NCI-H146 treated with DMSO at 0.1 percent for 48 hours (cell line): Measurements from ENCODE around the gene INSYN1.

ENCODE experiments used
- DNase-seq: peaks from one replicate; lab custom pipeline; 2025; ENCODE audit not compliant: unreplicated experiment; lab: John Stamatoyannopoulos, UW

Gene INSYN1

GRCh38 chr15:73777741-73778140 lies 24.6 kb upstream of the INSYN1 start:
- no peak for DNase-seq

DNA sequence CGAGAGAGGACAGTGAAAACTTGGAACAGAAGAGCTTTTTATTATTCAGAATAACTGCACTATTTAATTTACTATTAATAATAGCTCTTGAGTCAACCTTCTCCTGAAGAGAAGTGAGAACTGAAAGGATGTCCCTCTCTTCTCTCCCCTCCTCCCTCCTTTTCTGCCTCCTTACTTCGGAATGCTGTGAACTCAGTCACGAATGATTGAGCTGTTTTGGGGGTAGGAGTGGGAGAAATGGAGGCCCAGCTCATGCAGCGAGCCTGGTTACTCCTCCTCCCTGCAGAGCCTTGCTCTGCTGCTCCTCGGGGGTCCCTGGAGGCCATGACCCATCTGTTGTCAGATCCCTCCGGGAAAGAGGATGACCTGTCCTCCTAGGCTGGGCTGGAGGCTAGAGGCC lies 20.3 kb upstream of the INSYN1 start:
- DNase-seq = no peak

DNA sequence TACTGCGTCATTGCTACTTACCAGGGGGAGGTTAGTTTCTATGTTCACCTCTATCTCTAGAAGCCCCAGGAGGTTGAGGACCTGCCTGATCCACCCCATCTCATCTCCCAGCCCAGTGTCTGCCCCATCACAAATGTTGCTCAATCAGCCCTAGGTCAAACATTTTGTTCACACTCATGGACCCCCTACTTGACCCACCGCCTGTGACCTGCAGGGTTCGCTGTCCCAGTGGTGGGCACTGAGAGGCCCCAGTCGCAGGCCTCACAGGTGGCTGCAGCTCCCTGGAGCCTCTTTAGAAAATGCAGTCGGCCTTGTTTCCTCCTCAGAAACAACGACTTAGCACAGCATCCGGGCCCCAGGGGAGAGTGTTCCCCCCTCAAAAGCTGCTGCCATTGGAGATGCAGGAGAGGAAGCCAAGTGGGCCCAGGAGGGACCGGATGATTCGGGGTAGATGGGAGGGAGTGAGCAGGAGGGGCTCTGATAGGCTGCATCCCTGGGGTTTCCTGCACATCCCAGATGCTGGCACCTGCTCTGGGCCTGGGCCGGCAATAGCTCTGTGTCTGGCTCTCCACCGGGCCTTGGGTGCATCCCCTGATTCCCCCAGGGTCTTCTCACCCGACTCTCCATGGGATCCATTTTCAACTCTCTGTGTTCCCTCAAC lies 18.4 kb upstream of the INSYN1 start:
- DNase-seq = no peak

DNA sequence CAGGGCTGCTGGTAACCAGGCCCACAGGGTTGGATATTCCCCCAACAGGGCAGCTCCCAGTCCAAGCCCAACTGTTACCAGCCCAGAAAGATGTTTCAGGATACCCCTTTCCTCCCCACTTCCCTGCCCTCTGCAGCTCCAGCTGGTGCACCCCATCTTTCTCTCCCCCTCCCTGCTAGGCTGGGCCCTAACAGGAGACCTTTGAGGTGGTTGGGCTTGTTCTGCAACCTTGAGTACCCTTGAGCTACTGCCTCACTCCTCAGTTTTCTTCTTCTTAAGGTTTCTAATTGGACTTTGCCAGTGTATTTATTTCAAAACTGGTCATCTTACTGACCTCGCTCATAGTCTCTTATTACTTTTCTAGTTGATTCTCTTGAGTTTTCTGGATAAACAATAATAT lies 16.9 kb upstream of the INSYN1 start:
- DNase-seq = no peak

DNA sequence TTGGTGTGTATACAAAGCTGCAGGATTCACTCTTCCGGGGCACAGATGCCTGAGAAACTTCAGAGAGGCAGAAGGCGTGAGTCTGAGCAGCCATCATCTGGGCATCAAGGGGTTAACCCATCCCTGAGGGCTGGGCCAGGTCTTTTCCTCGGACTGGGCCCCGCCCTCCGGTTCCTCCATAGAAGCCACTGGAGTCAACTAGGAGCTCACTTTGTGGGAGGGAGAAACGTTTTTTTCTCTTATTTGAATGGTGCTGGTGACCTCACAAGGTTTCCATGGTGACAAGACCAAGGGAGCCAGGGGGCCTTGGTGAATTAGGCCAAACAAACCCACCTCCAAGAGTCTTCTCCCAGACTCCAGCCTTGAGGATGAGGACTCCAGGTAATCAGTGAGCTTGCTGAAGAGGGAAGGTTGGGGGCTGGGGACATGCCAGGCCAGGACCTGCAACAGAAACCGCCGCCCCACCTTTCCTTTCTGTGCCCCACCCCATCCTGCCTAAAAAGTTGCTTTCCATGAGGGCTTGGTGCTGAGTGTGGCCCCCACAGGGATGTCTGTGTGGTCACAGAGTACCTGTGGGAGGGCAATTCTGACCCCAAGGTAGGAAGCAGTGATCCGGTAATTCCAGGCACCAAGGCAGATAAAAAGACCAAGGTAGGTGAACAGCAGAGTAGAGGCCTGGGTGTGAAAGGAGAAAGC lies 14.8 kb upstream of the INSYN1 start:
- DNase-seq = no peak

DNA sequence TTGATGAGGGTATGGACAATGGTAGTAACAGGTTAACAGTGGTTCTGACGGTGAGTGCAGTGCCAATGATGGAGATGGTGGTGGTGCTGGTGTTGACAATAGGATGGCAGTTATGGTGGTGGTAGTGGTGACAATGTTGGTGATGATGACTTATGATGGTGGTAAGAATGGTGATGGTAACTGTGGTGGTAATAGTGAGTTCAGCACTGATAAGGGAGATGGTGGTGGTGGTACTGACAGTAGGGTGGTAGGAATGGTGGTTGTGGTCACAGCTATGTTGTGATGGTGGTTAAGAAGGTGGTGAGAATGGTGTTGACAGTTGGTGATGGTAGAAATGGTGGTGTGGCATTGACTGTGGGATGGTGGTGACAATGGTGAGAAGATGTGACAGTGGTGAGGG lies 13.4 kb upstream of the INSYN1 start:
- DNase-seq = no peak

- no peak for DNase-seq
These were observed 12.6 kb upstream of the INSYN1 start for GRCh38 chr15:73765778-73766177.

- DNase-seq = no peak
These were observed 10.8 kb upstream of the INSYN1 start for GRCh38 chr15:73763931-73764330.

DNA sequence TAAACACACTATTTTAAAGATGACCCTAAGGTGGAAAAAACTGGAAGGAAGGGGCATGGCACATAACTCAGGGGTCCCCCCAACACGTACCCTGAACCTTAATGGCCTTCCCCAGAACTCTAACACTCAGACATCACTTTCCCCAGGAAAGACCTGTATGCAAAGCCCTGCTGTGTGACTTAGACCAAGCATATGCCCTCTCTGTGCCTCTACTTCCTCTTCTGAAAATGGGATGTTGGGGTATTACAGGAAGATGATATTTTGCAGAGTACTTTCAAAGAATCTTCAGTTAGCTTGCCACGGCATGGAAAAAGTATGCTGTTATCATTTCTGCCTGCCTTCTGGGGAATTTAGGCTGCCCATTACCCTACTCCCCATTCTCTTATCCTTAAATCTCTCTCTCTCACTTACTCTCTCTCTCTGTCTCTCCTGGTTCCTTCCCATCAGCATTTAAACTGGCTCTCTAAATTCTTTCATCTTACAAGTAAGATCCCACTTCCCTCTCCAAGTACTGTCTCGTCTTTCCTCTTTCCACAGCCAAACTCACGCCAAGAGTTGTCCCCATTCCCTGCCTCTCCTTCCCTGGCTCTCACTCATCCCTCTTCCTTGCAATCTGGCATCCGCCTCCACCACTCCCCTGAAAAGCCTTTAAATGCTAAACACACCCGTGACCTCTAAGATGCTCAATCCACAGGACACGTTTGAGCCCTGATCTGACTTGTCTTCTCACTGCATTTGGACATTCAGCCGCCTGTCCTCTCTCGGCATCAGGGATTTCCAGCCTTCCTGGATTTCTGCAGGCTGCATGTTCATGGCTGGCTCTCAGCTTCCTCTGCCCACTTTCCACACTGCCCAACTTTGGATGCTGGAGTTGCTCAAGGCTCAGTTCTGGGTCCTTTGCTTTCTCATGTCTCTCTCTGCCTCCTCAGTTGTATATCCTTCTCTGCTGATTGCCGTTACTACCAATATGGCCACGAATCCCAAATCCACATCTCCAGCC lies 7.5 kb upstream of the INSYN1 start:
- no peak for DNase-seq

DNA sequence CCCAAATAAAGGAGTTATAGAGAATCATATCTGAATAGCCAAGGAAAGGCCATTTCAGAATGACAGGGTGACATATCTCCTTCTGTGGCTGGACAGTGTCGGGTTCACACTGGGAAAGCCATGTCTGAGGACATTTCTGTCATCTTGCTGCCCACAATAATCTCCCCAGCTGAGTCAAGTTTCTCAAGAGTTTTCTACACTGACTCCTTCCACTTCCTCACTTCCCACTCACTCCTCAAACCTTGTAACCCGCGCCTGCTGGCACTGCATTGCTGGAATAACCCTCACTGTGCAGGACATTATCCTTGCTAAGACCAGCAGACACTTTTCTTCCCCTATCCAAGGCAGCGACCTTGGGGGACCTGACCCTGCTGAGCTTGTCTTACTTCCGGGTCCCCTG lies 5.3 kb upstream of the INSYN1 start:
- DNase-seq = no peak

DNA sequence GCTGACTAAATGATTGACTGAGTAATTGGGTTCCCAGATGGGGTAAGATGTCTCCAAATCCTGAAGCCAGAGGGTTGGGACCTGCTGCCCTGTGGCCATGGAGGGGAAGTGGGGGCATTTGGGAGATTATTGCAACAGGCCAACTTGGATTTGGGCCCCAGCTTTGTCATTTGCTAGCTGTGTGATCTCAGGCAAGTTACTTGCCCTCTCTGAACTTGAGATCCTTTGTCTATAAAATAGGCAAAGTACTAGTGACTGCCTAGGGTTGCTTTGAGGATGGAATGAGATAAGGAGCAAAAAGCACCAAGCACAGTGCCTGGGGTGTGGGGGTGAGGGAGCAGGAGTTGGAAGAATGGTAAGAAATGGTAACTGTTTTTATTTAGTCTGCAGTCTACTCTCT lies 4.4 kb upstream of the INSYN1 start:
- DNase-seq = no peak

DNA sequence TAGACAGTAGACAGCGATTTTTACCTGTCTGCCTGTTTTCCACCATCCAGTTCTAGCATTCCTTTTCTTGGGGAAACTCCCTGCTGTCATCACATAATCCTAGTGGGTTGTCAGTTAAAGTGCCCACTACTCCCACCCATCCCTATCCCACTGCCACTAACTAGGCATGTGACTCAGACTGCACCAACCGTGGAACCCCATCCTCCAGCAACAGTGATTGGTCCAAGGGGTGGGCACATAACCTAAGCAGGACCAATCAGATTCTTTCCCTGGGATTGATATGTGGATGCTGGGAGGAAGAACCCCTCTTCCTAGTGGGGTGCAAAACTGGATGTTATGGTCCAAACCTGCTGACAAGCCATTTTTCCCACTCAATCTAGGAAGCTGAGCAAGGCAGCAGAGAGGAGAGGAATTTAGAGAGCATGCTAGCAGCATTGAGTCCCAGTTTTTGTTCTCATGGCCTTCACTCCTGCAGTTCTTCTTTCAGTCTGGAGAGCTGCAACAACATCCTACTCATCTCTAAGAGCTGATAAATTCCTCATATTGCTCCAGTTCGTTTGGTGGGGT lies 3.9 kb upstream of the INSYN1 start:
- no peak for DNase-seq

GRCh38 chr15:73756390-73756789 lies 3.2 kb upstream of the INSYN1 start:
- DNase-seq = no peak

DNA sequence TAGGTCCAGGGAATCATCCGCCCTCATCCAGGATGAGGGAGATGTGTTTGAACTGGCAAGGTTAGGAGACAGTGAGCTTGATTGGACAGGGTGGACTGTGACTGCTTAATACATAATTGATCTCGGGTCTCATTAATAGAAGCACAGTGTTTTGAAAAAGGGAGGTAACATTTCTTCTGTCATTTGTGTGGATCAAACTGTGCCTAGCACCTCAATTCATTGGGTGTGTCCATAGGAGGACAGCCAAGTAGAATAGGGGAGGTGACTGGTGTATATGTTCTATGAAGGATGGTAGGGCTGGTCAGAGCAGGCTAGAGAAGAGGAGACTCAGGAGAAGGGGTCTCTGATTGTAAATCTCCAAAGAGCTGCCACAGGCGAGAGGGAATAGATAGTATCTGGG lies 2.8 kb upstream of the INSYN1 start:
- DNase-seq = no peak

GRCh38 chr15:73755481-73755880 lies 2.3 kb upstream of the INSYN1 start:
- no peak for DNase-seq

GRCh38 chr15:73754461-73754860 lies 1.3 kb upstream of the INSYN1 start:
- no peak for DNase-seq

GRCh38 chr15:73752806-73753193 lies 351 bp downstream of the INSYN1 start:
- no peak for DNase-seq

DNA sequence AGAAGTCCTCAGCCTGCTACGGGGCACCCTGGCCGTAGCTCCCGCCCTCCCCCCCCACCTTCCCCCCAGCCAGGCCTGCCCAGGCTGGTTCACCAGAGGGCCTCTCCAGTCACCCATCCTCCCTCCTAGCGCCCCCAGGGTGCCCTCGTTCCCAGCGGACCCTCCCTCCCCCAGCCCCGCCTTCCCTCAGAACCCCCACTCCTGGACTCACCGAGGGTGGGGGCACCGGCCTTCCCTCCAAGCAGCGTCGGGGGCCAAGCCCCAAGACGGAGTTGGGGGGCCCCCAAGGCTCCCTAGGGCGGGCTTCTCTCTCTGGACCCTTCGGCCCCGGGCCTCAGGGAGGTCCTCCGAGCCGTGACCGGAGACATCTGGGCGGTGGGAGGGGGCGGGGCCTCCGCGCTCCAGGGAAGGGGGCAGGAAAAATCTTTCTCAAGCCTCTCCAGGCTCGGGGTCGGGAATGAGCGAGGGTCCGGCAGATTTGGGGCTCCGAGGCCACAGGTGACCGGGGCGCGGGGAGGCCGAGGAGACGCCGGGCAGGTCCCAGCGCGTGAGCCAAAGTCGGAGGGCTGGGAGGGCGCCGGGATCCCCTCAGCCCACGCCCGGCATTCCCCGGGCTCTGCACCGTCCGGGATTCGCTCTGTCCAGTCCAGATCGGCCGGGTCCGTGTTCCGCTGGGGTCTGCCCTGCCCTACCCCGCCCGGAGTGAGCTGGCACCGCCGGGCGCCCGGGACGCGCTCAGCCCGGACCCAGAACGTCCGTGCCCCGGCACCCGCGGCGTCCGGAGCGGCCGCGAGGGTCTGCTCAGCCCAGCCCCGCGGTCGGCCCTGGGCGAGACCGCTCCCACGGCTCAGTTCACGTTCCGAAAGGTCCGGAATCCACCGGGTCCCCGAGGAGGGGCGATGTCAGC lies 999 bp downstream of the INSYN1 start:
- DNase-seq = no peak

DNA sequence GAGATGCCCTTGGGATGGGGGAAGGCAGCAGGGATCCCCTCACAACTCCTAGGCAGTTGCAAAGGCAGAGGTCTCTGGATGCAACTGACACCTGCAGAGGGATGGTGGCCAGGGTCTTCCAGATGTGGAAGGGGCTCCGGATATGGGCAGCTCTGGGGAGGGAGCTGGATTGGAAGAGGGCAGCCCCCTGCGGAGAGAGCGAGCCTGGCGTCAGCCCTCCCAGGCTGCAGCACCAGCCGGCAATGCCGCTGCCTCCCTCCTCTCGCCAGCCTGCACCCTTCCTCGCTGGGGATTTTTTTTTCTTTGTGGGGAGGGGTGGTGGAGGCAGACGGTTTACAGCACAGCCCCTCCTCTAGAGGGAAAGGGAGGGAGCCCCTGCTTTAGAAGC lies 1.6 kb downstream of the INSYN1 start:
- no peak for DNase-seq

DNA sequence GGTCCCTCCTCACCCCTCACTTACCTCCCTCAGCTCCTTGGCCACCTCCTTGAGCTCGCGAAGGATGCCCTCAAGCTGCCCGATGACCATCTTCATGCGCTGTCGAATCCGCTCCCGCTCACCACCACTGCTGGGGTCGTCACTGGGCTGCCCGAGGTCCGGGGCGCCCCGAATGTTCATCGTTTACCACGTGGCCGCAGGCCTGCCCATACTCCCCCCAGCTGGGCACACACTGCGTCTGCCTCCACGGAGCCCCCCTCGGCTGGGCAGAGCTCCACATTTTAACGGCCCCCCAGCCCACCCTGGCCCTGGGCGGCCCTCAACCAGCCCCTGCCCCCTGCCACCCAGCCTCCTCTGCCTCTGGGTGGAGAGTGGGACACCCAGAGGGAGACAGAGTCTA lies 2.2 kb downstream of the INSYN1 start:
- no peak for DNase-seq

- DNase-seq = no peak
These were observed 2.7 kb downstream of the INSYN1 start for GRCh38 chr15:73750438-73750837.
